Kidney epithelial cell (primary cell): ENCODE measurements around the gene LRRC7. TPM values are rescaled to one million over a fixed set of nuclear protein-coding genes. Genes with fewer than 3 reads are reported as not detected.

Experiments used
- DNase-seq: peaks from one replicate; pipeline ENCODE4 v3.0.0-alpha.2; 2010; ENCODE audit warnings: low read depth
- H3K27me3 ChIP-seq: 2 replicates; pipeline ENCODE4 v1.6.0; 2011; ENCODE audit warnings: low read length; ENCODE audit not compliant: control insufficient read depth, insufficient read depth
- H3K36me3 ChIP-seq: 2 replicates; pipeline ENCODE4 v1.5.1; 2011; ENCODE audit warnings: low read length; ENCODE audit not compliant: control insufficient read depth, insufficient read depth
- H3K4me3 ChIP-seq: 2 replicates; pipeline ENCODE4 v1.5.1; 2011; ENCODE audit warnings: low read depth, mild to moderate bottlenecking, control low read depth, low read length
- CTCF ChIP-seq: IDR thresholded peaks from 2 replicates; pipeline ENCODE4 v1.5.1; 2011; ENCODE audit warnings: mild to moderate bottlenecking, moderate library complexity, low read length, control low read depth, inconsistent platforms; ENCODE audit not compliant: insufficient read depth, poor library complexity, severe bottlenecking
- total RNA-seq: library from RNA; depleted of rRNA; stranded (reverse); fragments of >200 nt; gene quantifications from 2 replicates; pipeline ENCODE4 v1.2.3, GENCODE V29; 2015

Gene LRRC7
- total RNA-seq, 1 donor from 2014 or later, result 0.04 TPM

- Histone ChIP-seq H3K4me3 (no peak overlapping the region), H3K36me3 (no peaks in the 10 kb centered on the region), H3K27me3 (no peaks in the 10 kb centered on the region)
- no peak for DNase-seq
- no peak for TF ChIP-seq CTCF
Observed at GRCh38 chr1:69845655-69846054, 277.9 kb downstream of the LRRC7 start.

- DNase-seq, result no peak
- Histone ChIP-seq H3K36me3 (no peaks in the 10 kb centered on the region), H3K4me3 (no peak overlapping the region), H3K27me3 (no peaks in the 10 kb centered on the region)
- TF ChIP-seq CTCF, result no peak
Observed at GRCh38 chr1:69846267-69846666, 278.5 kb downstream of the LRRC7 start.

- no peak for DNase-seq
- Histone ChIP-seq H3K27me3 (no peaks in the 10 kb centered on the region), H3K4me3 (no peak overlapping the region), H3K36me3 (no peaks in the 10 kb centered on the region)
- TF ChIP-seq CTCF, result no peak
Observed at GRCh38 chr1:69847670-69848069, 279.9 kb downstream of the LRRC7 start.

- no peak for DNase-seq
- Histone ChIP-seq H3K4me3 (no peak overlapping the region), H3K27me3 (no peaks in the 10 kb centered on the region), H3K36me3 (no peaks in the 10 kb centered on the region)
- no peak for TF ChIP-seq CTCF
Observed at GRCh38 chr1:69852151-69852550, 284.4 kb downstream of the LRRC7 start.

GRCh38 chr1:69852706-69853105 lies 285.0 kb downstream of the LRRC7 start:
- TF ChIP-seq CTCF, result no peak
- DNase-seq, result no peak
- H3K36me3 ChIP-seq, result no peaks in the 10 kb centered on the region

DNA sequence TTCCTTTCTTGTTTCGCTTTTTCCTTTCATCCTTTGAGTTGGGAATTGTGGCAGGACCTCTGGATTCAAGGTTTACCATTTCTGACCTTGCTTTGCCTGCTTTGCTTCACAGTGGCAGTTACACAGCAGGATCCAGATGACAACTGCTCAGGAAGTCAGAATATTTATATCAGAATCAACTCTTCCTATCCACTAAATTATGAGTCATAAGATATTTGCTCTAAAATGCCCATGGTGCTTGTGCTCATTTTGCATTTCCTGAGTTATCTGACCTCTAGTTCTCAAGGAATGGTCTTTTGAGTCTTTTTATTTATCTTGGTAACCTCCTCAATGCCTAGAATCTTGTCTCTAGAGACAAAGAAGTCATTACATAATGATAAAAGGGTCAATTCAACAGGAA lies 290.8 kb downstream of the LRRC7 start:
- H3K4me3 ChIP-seq, result no peak overlapping the region
- no peaks in the 10 kb centered on the region for H3K36me3 ChIP-seq
- no peak for TF ChIP-seq CTCF
- H3K27me3 ChIP-seq, result no peaks in the 10 kb centered on the region
- no peak for DNase-seq

More at GRCh38 chr1:69852706-69853105, 285.0 kb downstream of the LRRC7 start:
- H3K4me3 ChIP-seq, result no peak overlapping the region
- no peaks in the 10 kb centered on the region for H3K27me3 ChIP-seq
